GM12878 (cell line): Measurements from ENCODE around the gene HES7. TPM values are rescaled to one million over a fixed set of nuclear protein-coding genes. Genes with fewer than 3 reads are reported as not detected.

Experiments used
- ATAC-seq: fragments of 200-7000 bp; cut with Tn5 transposase; 3 replicates; pipeline ENCODE4 v1.9.1; 2020; ENCODE audit warnings: mild to moderate bottlenecking, moderate library complexity
- BruUV-seq: library from RNA; stranded (reverse); fragments of 400-500 nt; replicated peaks from 2 replicates; lab custom pipeline; 2021; lab: Mats Ljungman, UMichigan
- CTCF ChIA-PET: fragments of 300-600 bp; sonication (Branson Sonifier 250); formaldehyde crosslinking; extraction: SDS; loops from one replicate; lab custom pipeline; 2021; ENCODE audit warnings: inconsistent platforms; lab: Yijun Ruan, JAX
- POLR2A ChIA-PET: fragments of 350-600 bp; formaldehyde crosslinking; extraction: SDS; loops from one replicate; lab custom pipeline; 2021; ENCODE audit warnings: inconsistent platforms; lab: Charles Lee
- RAD21 ChIA-PET: fragments of 300-600 bp; sonication (Branson Sonifier 250); formaldehyde crosslinking; loops from one replicate; lab custom pipeline; 2023; ENCODE audit warnings: antibody characterized with exemption; ENCODE audit not compliant: unreplicated experiment; lab: Charles Lee
- SMC1A ChIA-PET: fragments of 300-600 bp; sonication (Branson Sonifier 250); formaldehyde crosslinking; loops from one replicate; lab custom pipeline; 2023; ENCODE audit not compliant: unreplicated experiment, uncharacterized antibody; lab: Charles Lee
- DNase-seq: peaks from one replicate; pipeline ENCODE4 v3.0.0-alpha.2; 2011; ENCODE audit warnings: low read depth, low spot score
- FAIRE-seq: peaks from 3 replicates; lab custom pipeline; 2011; peaks lifted over from hg19 to GRCh38; lab: Jason Lieb, UNC
- H2AFZ ChIP-seq: 2 replicates; pipeline ENCODE4 v1.6.0; 2011; ENCODE audit warnings: low read depth, low read length, control low read depth; ENCODE audit not compliant: control insufficient read depth
- H3K27ac ChIP-seq: 2 replicates; pipeline ENCODE4 v1.5.1; 2011; ENCODE audit warnings: control low read depth; ENCODE audit not compliant: control insufficient read depth, insufficient read depth
- H3K27me3 ChIP-seq, 2 experiments: replicated peaks in 1 of 2; 2 replicates each; pipeline versions ENCODE4 v1.6.0 to v1.6.1; 2011; ENCODE audit warnings: low read length in 1 of 2; ENCODE audit not compliant: control insufficient read depth in 2 of 2, insufficient read depth in 2 of 2
- H3K36me3 ChIP-seq, 2 experiments: 2 replicates each; pipeline ENCODE4 v1.5.1; 2011; ENCODE audit warnings: low read length in 1 of 2; ENCODE audit not compliant: control insufficient read depth in 2 of 2, insufficient read depth in 2 of 2
- H3K4me1 ChIP-seq: 2 replicates; pipeline ENCODE4 v1.6.1; 2011; ENCODE audit warnings: mild to moderate bottlenecking, low read length, moderate library complexity, mixed read lengths; ENCODE audit not compliant: control insufficient read depth, insufficient read depth
- H3K4me2 ChIP-seq: 2 replicates; pipeline ENCODE4 v1.6.0; 2011; ENCODE audit warnings: control low read depth; ENCODE audit not compliant: control insufficient read depth, insufficient read depth
- H3K4me3 ChIP-seq: fragments of 200-600 bp; sonication (generic); 2 replicates; pipeline ENCODE4 v1.5.1; 2016
- H3K79me2 ChIP-seq: 2 replicates; pipeline ENCODE4 v1.6.0; 2011; ENCODE audit warnings: low read length; ENCODE audit not compliant: control insufficient read depth, insufficient read depth
- H3K9ac ChIP-seq: 2 replicates; pipeline ENCODE4 v1.8.0; 2011; ENCODE audit warnings: low read length, control low read depth, mixed read lengths; ENCODE audit not compliant: control insufficient read depth, insufficient read depth
- H3K9me3 ChIP-seq: replicated peaks from 3 replicates; pipeline ENCODE4 v1.5.1; 2011; ENCODE audit warnings: mild to moderate bottlenecking, low read length; ENCODE audit not compliant: control insufficient read depth, insufficient read depth
- H4K20me1 ChIP-seq: 2 replicates; pipeline ENCODE4 v1.6.0; 2011; ENCODE audit not compliant: control insufficient read depth, insufficient read depth
- EGR1 ChIP-seq, 2 experiments: IDR thresholded peaks; 1 replicate in 1 of 2; 2 replicates in 1 of 2; pipeline ENCODE4 v1.6.1; 2011 to 2012; ENCODE audit warnings: low read depth in 2 of 2, low read length in 2 of 2, borderline replicate concordance in 1 of 2, mild to moderate bottlenecking in 1 of 2, moderate library complexity in 1 of 2
- FOXM1 ChIP-seq: IDR thresholded peaks from 2 replicates; pipeline ENCODE4 v1.6.1; 2012; ENCODE audit warnings: low read depth, mild to moderate bottlenecking, inconsistent platforms, low read length, moderate library complexity
- MLLT1 ChIP-seq: fragments of 450-650 bp; IDR thresholded peaks from 2 replicates; pipeline ENCODE4 v1.6.1; 2016; ENCODE audit warnings: mild to moderate bottlenecking
- SPI1 ChIP-seq: IDR thresholded peaks from 2 replicates; pipeline ENCODE4 v1.6.1; 2011; ENCODE audit warnings: low read depth, mild to moderate bottlenecking, low read length, moderate library complexity, borderline replicate concordance; ENCODE audit not compliant: insufficient read depth
- SREBF1 ChIP-seq: IDR thresholded peaks from 2 replicates; pipeline ENCODE4 v1.6.1; 2012; ENCODE audit warnings: mild to moderate bottlenecking, low read length
- ZBTB11 ChIP-seq: fragments of 450-650 bp; formaldehyde crosslinking; IDR thresholded peaks from 2 replicates; pipeline ENCODE4 v1.5.0; 2022; ENCODE audit warnings: mild to moderate bottlenecking, missing genetic modification characterization
- ZNF24 ChIP-seq: fragments of 450-650 bp; IDR thresholded peaks from 2 replicates; pipeline ENCODE4 v1.6.1; 2017; ENCODE audit warnings: antibody characterized with exemption, mild to moderate bottlenecking
- WGBS: methylation state at CpG from one replicate; pipeline ENCODE4 v1.1.6; 2016; ENCODE audit warnings: low lambda C conversion rate; ENCODE audit not compliant: insufficient replicate concordance, insufficient coverage; ENCODE audit errors: missing lambda C conversion rate; 5-methylcytosine and 5-hydroxymethylcytosine counted together
- in situ Hi-C: fragments of 300-500 bp; cut with MboI; formaldehyde crosslinking; loops from 9 replicates; pipeline ENCODE4 v1.14.3; 2018; ENCODE audit warnings: mixed read lengths
- intact Hi-C: fragments of 100-400 bp; cut with micrococcal nuclease; formaldehyde crosslinking; loops from one replicate; pipeline ENCODE4 v1.14.2; 2022; ENCODE audit not compliant: unreplicated experiment
- polyA plus RNA-seq, 11 experiments: library from polyadenylated mRNA; depleted of rRNA in 4 of 11; unstranded in 6 of 11; stranded (reverse) in 5 of 11; fragments of >200 nt; fragmentation: Nextera tagmentation in 4 of 11; fragmentation: Illumina TruSeq in 1 of 11; extraction: Ambion mirVana in 4 of 11; extraction: Trizol in 1 of 11; gene quantifications; 1 replicate in 1 of 11; 2 replicates in 10 of 11; pipeline versions ENCODE4 v1.2.1 to v1.2.3, GENCODE V29; 2011 to 2016; ENCODE audit warnings: inconsistent platforms in 2 of 11, missing spikeins in 2 of 11, low read depth in 1 of 11
- total RNA-seq, 4 experiments: library from RNA; depleted of rRNA in 3 of 4; stranded (reverse); fragments of >200 nt in 3 of 4; fragmentation: Illumina TruSeq in 1 of 4; extraction: Trizol in 1 of 4; gene quantifications; 2 replicates each; pipeline versions ENCODE4 v1.2.1 to v1.2.3, GENCODE V29; 2013 to 2021

HES7 gene
- total and polyA plus RNA-seq, 10 of the 15 experiments (the other 5 are each of a cell fraction or from before 2014, with no cell fraction given) = 0.07 to 1.3 (median 0.63) TPM; not detected in 4

GRCh38 chr17:8100111-8100510 is 23.8 kb downstream of the HES7 start:
- Histone ChIP-seq H2AFZ (peak overlapping the region; percentile 35; the same call in 1 of the 2 replicates), H3K4me3 (no peak overlapping the region), H3K9me3 (no peaks in the 10 kb centered on the region), H3K27ac (no peak overlapping the region), H3K4me1 (no peaks in the 10 kb centered on the region), H3K79me2 (no peaks in the 10 kb centered on the region), H3K4me2 (no peak overlapping the region), H3K9ac (no peak overlapping the region), H3K27me3 (no peaks in the 10 kb centered on the region; a peak in 1 of 4 replicates), H4K20me1 (no peaks in the 10 kb centered on the region), H3K36me3 (no peaks in the 10 kb centered on the region)
- POLR2A ChIA-PET = interaction anchor here (0.7 to 1.9 kb wide), 2 partner anchors 9 to 19 kb away, joined by 4 to 5 read pairs; no protein-coding TSS in a partner anchor
- WGBS = 52% methylated on average over 2 of the region's 2 CpGs
- ATAC-seq (no peak), DNase-seq (no peak), FAIRE-seq (no peak)
- RAD21 ChIA-PET = no interaction called here
- SMC1A ChIA-PET = interaction anchor here (0.6 to 1.8 kb wide), 4 partner anchors 8 to 40 kb away, joined by 3 to 8 read pairs (median 4); no protein-coding TSS in a partner anchor
- in situ Hi-C loops (no loop called here), intact Hi-C loops (no loop called here)
- CTCF ChIA-PET = interaction anchor here (0.6 to 14.3 kb wide), 7 partner anchors 10 to 79 kb away, joined by 3 to 189 read pairs (median 11); partner anchors contain the start of gene ALOX12B
- no TSS peak for BruUV-seq
- TF ChIP-seq SPI1 (no peak), SREBF1 (no peak), ZNF24 (no peak)

- Histone ChIP-seq H3K9me3 (no peaks in the 10 kb centered on the region), H3K27me3 (peaks cover 0 to 2% of the 10 kb centered on the region in 2 experiments; a peak in 2 of 4 replicates), H3K4me1 (peaks cover under 1% of the 10 kb centered on the region; the same call in 1 of the 2 replicates), H3K4me2 (no peak overlapping the region), H3K36me3 (no peaks in the 10 kb centered on the region), H3K9ac (no peak overlapping the region), H4K20me1 (no peaks in the 10 kb centered on the region), H2AFZ (no peak overlapping the region), H3K79me2 (no peaks in the 10 kb centered on the region), H3K4me3 (no peak overlapping the region), H3K27ac (no peak overlapping the region)
- no peak for DNase-seq
- POLR2A ChIA-PET = no interaction called here
- TF ChIP-seq ZBTB11 (CRISPR knock-in tag) (no peak), EGR1 (IDR thresholded peaks at IDR 0.05; ENCODE audit: borderline replicate concordance in 1 of 2, low read depth in 2 of 2, low read length in 2 of 2) (no peak), MLLT1 (no peak), FOXM1 (no peak)
- SMC1A ChIA-PET = no interaction called here
- 55% methylated on average over 8 of the region's 8 CpGs for WGBS
- in situ Hi-C loops (no loop called here), intact Hi-C loops (no loop called here)
- FAIRE-seq = no peak
- ATAC-seq = no peak
- RAD21 ChIA-PET = no interaction called here
- BruUV-seq = no TSS peak
- CTCF ChIA-PET = interaction anchor here (0.7 to 1.1 kb wide), 4 partner anchors 14 to 36 kb away, joined by 3 to 5 read pairs (median 4); no protein-coding TSS in a partner anchor
Observed at GRCh38 chr17:8096541-8096940, 27.4 kb downstream of the HES7 start.
